Activated T-cell treated with anti-CD3 and anti-CD28 coated beads, Interleukin-2, amount 50 U/mL, for 4 hours (primary cell): ENCODE data around the gene TAF6L. TPM values are rescaled to one million over a fixed set of nuclear protein-coding genes. Genes with fewer than 3 reads are reported as not detected.

Experiments used
- total RNA-seq, 3 donors: library from RNA; stranded (reverse); gene quantifications; one replicate each; pipeline ENCODE4 v1.2.1, GENCODE V29; 2021

Gene TAF6L
- total RNA-seq, 3 donors from 2014 or later, result 27.2 to 34.3 (median 29.1) TPM

Other genes starting within 250 kb of the TAF6L start
- 10 to 100 TPM; 12.3 to 22.7 (median 13.3) TPM for gene AHNAK, start 224.6 kb upstream of the TAF6L start, total RNA-seq
- 1,000 to 10,000 TPM; 1,775 to 1,880 (median 1,879) TPM for gene EEF1G, start 197.5 kb upstream of the TAF6L start, total RNA-seq
- 10 to 100 TPM; 39.4 to 46.1 (median 41.6) TPM for gene TUT1, start 179.9 kb upstream of the TAF6L start, total RNA-seq
- 100 to 1,000 TPM; 217 to 224 (median 220) TPM for gene MTA2, start 169.5 kb upstream of the TAF6L start, total RNA-seq
- 100 to 1,000 TPM; 145 to 160 (median 155) TPM for gene EML3, start 158.6 kb upstream of the TAF6L start, total RNA-seq
- 1 to 10 TPM; 5.8 to 6.6 (median 5.8) TPM for gene ROM1, start 158.1 kb upstream of the TAF6L start, total RNA-seq
- 10 to 100 TPM; 58.2 to 66.2 (median 59.7) TPM for gene B3GAT3, start 149.4 kb upstream of the TAF6L start, total RNA-seq
- gene GANAB, start 124.8 kb upstream of the TAF6L start, total RNA-seq, result 100 to 1,000 TPM; 173 to 204 (median 194) TPM
- gene INTS5, start 118.1 kb upstream of the TAF6L start, total RNA-seq, result 10 to 100 TPM; 43.5 to 50.0 (median 48.0) TPM
- gene C11orf98, start 106.2 kb upstream of the TAF6L start, total RNA-seq, result 100 to 1,000 TPM; 174 to 212 (median 206) TPM
- 10 to 100 TPM; 54.6 to 73.1 (median 73.0) TPM for gene CSKMT, start 106.1 kb upstream of the TAF6L start, total RNA-seq
- 10 to 100 TPM in 2 of 3 donors, 1 to 10 TPM in 1; 9.4 to 14.6 (median 10.6) TPM for gene UQCC3, start 99.7 kb upstream of the TAF6L start, total RNA-seq
- 10 to 100 TPM; 17.0 to 22.2 (median 19.2) TPM for gene LBHD1, start 99.1 kb upstream of the TAF6L start, total RNA-seq
- 100 to 1,000 TPM; 151 to 174 (median 157) TPM for gene UBXN1, start 92.3 kb upstream of the TAF6L start, total RNA-seq
- gene LRRN4CL, start 81.9 kb upstream of the TAF6L start, total RNA-seq, result under 1 TPM; 0.21 to 0.33 (median 0.30) TPM
- 10 to 100 TPM; 23.6 to 29.6 (median 26.9) TPM for gene BSCL2, start 64.0 kb upstream of the TAF6L start, total RNA-seq
- gene GNG3, start 63.7 kb upstream of the TAF6L start, total RNA-seq, result not detected
- gene HNRNPUL2, start 43.9 kb upstream of the TAF6L start, total RNA-seq, result 10 to 100 TPM; 45.3 to 49.4 (median 47.9) TPM
- gene TTC9C, start 42.9 kb upstream of the TAF6L start, total RNA-seq, result 10 to 100 TPM; 20.2 to 22.9 (median 20.9) TPM
- gene ZBTB3, start 17.2 kb upstream of the TAF6L start, total RNA-seq, result 1 to 10 TPM; 5.7 to 6.9 (median 6.5) TPM
- 100 to 1,000 TPM; 143 to 145 (median 144) TPM for gene POLR2G, start 9.8 kb upstream of the TAF6L start, total RNA-seq
- gene TMEM179B, start 16.0 kb downstream of the TAF6L start, total RNA-seq, result 10 to 100 TPM; 26.8 to 35.4 (median 31.6) TPM
- 10 to 100 TPM in 2 of 3 donors, 1 to 10 TPM in 1; 9.4 to 12.1 (median 11.6) TPM for gene TMEM223, start 20.6 kb downstream of the TAF6L start, total RNA-seq
- gene NXF1, start 34.0 kb downstream of the TAF6L start, total RNA-seq, result 100 to 1,000 TPM; 138 to 180 (median 158) TPM
- gene STX5, start 60.7 kb downstream of the TAF6L start, total RNA-seq, result 10 to 100 TPM; 22.3 to 31.6 (median 28.4) TPM
- gene TEX54, start 61.4 kb downstream of the TAF6L start, total RNA-seq, result under 1 TPM; 0.63 to 0.92 (median 0.89) TPM
- 100 to 1,000 TPM; 228 to 254 (median 235) TPM for gene WDR74, start 68.2 kb downstream of the TAF6L start, total RNA-seq
- 100 to 1,000 TPM; 580 to 683 (median 586) TPM for gene SLC3A2, start 109.5 kb downstream of the TAF6L start, total RNA-seq
- gene CHRM1, start 150.0 kb downstream of the TAF6L start, total RNA-seq, result not detected
- not detected for gene SLC22A6, start 213.6 kb downstream of the TAF6L start, total RNA-seq
- gene SLC22A8, start 244.4 kb downstream of the TAF6L start, total RNA-seq, result not detected